GM21576 (cell line): ENCODE data around the gene GEMIN7.
"Not testable (repeated sequence)": the region's sequence is repeated elsewhere in the genome, so short reads cannot be mapped to it uniquely, and the experiment has no call there.

Experiments used
- ATAC-seq: cut with Tn5 transposase; IDR thresholded peaks from one replicate; pipeline ENCODE4 v1.9.1; 2021; ENCODE audit warnings: mild to moderate bottlenecking, moderate library complexity; ENCODE audit not compliant: unreplicated experiment

The GEMIN7 gene

GRCh38 chr19:45102481-45102880 is 23.4 kb downstream of the GEMIN7 start:
- no peak for ATAC-seq

- ATAC-seq: no peak
Measured at GRCh38 chr19:45103156-45103507, 24.1 kb downstream of the GEMIN7 start.

- no peak for ATAC-seq
Measured at GRCh38 chr19:45103508-45104319, 24.7 kb downstream of the GEMIN7 start.

DNA sequence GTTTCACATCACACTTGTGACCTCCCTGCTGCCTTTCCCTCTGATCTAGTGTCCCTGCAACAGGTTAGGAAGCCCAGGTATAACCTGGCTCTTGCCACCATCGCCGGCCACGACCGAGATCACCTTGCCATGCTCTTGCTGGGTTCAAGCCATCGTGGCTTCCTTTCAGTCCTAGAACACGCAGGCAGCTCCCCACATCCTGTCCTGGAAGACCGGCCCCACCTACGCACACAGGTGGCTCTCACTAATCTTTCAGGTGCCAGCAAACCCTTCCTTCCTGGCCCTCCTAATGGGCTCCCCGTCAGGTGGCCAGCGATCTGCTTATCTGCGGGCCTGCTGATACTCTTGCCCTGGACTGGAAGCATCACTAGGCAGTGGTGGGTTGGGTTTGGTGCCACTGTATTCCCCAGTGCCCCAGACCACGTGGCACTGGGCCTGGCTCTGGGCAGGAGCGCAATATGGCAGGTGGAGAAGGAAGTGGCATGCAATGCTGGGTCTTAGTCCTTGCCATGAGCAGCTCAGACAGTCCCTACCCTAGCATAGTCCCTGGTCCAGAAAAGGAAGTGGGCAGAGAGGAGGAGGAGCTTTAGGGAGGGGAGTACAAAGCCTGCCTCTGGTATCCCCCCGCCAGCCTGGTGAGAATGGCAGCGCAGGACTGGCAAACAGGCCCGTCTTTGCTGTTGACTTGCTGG is 25.7 kb downstream of the GEMIN7 start:
- ATAC-seq: no peak

DNA sequence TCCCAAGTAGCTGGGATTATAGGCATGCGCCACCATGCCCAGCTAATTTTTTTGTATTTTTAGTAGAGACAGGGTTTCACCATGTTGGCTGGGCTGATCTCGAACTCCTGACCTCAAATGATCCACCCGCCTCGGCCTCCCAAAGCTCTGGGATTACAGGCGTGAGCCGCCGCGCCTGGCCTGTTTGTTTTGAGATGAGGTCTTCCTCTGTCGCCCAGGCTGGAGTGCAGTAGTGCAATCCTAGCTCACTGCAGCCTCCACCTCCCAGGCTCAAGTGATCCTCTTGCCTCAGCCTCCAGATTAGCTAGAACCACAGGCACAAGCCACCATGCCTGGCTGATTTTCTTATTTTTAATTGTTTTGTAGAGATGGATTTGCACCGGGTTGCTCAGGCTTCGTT is 27.3 kb downstream of the GEMIN7 start:
- ATAC-seq: not testable (repeated sequence)

DNA sequence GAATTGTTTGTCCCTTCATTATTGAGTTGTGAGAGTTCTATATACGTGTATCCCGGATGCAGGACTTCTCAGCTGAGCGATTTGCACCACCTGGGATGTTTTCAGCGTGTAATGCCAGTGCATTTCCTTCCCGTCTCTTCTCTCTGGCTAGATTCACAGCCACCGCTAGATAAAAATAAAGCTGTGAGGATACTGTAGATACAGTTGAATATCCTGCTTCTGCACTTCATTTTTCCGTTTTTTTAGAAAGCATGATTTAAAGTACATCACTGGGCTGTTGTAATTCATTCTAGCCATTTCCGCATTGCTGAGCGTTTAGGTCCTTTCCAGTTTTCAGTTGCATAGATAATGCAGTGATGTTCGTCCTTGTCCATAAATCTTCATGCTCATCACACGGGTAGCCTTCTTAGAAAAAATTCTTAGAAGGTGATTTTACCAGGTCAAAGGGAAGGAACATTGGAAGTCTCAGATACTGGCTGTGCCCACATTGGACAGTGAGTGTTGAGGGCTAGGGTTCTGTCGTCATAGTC is 28.6 kb downstream of the GEMIN7 start:
- no peak for ATAC-seq

DNA sequence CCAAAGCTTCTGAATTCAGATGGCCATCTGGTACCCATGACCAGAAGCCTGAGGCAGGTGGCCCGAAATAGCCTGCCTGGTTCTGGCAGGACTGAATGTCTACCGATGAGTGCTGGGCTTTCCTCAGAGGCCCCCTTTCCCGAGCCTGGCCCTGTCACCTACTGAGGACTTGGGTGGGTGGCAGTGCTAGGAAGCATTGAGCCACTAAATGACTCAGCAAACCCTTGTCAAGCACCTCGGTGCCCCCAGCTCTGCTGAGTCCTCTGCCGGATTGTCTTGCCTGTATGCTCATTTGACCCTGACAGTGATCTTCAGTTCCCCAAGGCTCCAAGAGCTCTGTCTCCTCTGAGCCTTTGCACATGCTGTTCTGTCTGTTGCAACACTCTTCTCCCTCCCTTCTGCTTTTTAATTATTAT is 31.8 kb downstream of the GEMIN7 start:
- ATAC-seq: no peak

GRCh38 chr19:45112111-45112827 is 33.2 kb downstream of the GEMIN7 start:
- ATAC-seq: no peak

GRCh38 chr19:45113628-45114027 is 34.6 kb downstream of the GEMIN7 start:
- ATAC-seq: no peak

GRCh38 chr19:45114116-45114515 is 35.1 kb downstream of the GEMIN7 start:
- no peak for ATAC-seq

- ATAC-seq: no peak
Measured at GRCh38 chr19:45115809-45116615, 37.0 kb downstream of the GEMIN7 start.

GRCh38 chr19:45117167-45117594 is 38.1 kb downstream of the GEMIN7 start:
- no peak for ATAC-seq

GRCh38 chr19:45117671-45118070 is 38.6 kb downstream of the GEMIN7 start:
- no peak for ATAC-seq

DNA sequence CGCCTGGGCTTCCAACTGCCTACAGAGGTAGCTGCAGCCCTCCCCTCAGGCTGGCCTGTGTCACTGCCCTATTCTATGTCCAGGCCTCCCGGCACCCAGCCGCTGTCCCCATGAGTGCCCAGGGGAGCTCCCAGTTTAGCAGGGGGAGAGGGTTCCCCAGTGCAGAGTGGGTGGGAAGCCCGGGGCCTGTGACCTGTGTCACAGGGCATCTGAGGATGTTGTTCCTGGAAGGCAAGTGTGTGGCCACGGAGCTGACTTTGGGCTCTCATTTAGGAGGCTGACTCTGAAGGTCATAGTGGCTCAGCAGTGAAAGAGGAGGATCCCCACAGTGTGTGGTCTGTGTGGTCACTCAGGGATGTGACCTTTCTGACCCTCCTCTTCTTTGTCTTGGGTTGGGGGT is 39.0 kb downstream of the GEMIN7 start:
- no peak for ATAC-seq

DNA sequence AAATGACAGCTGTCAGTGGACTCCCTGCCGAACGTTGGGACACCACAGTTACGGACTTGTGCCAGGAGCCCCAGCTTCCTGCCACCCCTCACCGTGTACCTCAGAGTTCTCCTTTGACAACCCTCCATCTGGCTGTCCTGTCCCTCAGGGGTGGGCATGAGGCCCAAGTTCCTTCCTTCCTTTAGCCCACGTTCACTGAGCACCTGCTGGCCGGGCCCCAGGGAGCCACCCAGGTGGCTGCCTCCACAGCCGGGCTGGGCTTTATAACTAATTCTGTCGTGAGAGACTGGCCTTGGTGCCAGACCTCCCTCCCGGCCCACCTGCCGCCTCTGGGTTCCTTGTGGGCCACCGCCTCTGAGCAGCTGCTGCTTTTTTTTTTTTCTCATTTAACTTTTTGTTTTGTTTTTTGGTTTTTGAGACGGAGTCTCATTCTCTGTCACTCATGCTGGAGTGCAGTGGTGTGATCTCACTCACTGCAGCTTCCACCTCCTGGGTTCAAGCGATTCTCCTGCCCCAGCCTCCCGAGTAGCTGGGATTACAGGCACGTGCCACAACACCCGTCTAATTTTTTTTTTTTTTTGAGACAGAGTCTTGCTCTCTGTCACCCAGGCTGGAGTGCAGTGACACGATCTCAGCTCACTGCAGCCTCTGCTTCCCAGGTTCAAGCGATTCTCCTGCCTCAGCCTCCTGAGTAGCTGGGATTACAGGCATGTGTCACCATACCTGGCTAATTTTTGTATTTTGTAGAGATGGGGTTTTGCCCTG is 39.7 kb downstream of the GEMIN7 start:
- not testable (repeated sequence) for ATAC-seq

- ATAC-seq: no peak
Measured at GRCh38 chr19:45119582-45119981, 40.5 kb downstream of the GEMIN7 start.

DNA sequence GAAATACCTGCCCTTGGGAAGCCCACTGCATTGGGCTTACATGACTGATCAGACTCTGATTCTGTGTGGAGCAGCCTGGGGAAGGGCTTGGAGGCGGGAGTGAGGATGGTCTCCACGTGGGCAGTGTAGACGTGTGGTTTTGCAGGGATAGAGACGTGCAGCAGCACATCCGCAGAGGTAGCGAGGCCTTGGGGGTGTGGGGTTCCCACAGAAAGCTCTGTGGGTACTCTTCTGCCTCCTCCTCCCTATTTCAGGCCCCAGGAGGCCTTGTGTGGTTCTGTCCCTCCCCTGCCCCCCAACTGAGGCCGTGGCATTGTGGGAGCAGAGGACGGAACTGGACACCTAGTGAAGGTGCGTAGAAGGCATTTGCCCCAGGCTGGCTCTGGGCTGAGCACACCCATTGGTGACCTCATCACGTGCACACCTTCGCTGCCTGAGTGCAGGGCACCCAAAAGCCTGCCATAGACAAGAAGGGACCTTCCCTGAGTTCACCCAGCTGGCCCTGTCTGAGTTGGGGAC is 42.8 kb downstream of the GEMIN7 start:
- ATAC-seq: no peak

- no peak for ATAC-seq
Measured at GRCh38 chr19:45122832-45123231, 43.8 kb downstream of the GEMIN7 start.

DNA sequence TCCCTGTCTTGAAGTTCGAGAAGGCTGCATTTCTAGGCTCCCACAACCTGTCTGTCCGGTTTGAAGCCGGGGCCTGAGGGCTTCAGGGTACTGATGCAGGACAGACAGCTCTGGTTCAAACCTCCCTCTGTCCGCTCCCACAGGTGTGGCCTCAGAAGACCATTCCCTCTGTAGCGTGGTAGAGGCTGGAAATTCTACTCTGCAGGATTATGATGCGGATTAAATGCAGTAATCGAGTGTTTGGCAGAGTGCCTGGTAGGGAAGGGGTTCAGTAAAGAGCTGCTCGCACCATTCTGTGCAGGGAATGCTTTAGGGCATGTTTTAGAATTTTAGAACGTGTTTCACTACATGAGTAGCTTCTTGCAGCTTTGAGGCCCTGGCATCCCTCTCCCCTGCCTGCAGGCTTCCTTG is 44.4 kb downstream of the GEMIN7 start:
- no peak for ATAC-seq

GRCh38 chr19:45124021-45124420 is 45.0 kb downstream of the GEMIN7 start:
- no peak for ATAC-seq
